Gastrocnemius medialis (tissue), 4 donors: Measurements from ENCODE around the gene GHDC.

Experiments used
- POLR2A ChIP-seq, 2 donors: fragments of 450-650 bp; IDR thresholded peaks; one replicate each; pipeline ENCODE4 v1.6.1; 2017; ENCODE audit warnings: antibody characterized with exemption in 2 of 2, mild to moderate bottlenecking in 2 of 2, moderate library complexity in 2 of 2
- TF ChIP-seq, protein P1 (sequence below), 5 experiments: fragments of 450-650 bp in 3 of 5; fragments of 200-600 bp in 2 of 5; sonication (generic) in 2 of 5; IDR thresholded peaks in 4 of 5; conservative IDR thresholded peaks in 1 of 5; 1 replicate in 4 of 5; 2 replicates in 1 of 5; pipeline ENCODE4 v1.5.1; 2016 to 2019; ENCODE audit warnings: antibody characterized with exemption in 5 of 5, mild to moderate bottlenecking in 3 of 5, moderate library complexity in 3 of 5

DNA sequence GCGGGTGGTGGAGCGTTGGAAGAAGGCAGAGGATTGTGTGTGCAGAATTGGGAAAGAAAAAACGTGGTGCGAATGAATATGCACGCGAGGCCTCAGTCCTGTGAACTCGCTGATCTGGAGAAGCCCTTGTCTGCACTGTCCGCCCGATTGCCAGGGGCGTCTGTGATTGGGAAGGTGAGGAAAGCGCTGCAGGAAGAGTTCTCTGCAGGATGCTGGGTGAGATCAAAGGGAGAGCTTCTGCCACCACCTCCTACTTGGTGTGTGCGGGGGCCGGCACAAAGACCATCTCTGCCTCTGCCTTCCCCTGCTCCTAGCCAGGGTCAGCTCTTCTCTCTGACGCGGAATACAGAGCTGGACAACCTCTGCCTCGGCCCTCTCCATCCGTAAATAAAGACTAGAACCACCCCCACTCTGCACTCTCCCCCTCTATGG, 38.7 kb downstream of the GHDC start:
- TF ChIP-seq, protein P1, sequence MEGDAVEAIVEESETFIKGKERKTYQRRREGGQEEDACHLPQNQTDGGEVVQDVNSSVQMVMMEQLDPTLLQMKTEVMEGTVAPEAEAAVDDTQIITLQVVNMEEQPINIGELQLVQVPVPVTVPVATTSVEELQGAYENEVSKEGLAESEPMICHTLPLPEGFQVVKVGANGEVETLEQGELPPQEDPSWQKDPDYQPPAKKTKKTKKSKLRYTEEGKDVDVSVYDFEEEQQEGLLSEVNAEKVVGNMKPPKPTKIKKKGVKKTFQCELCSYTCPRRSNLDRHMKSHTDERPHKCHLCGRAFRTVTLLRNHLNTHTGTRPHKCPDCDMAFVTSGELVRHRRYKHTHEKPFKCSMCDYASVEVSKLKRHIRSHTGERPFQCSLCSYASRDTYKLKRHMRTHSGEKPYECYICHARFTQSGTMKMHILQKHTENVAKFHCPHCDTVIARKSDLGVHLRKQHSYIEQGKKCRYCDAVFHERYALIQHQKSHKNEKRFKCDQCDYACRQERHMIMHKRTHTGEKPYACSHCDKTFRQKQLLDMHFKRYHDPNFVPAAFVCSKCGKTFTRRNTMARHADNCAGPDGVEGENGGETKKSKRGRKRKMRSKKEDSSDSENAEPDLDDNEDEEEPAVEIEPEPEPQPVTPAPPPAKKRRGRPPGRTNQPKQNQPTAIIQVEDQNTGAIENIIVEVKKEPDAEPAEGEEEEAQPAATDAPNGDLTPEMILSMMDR (IDR thresholded peaks at IDR 0.05 in 4 of 5, conservative IDR thresholded peaks at IDR 0.05 in 1 of 5): no peak
- no peak for TF ChIP-seq POLR2A (IDR thresholded peaks at IDR 0.05)
